Erythroblast (primary cell): ENCODE results near the gene KLK8.

Experiments used
- DNase-seq, 2 experiments: peaks; one replicate each; lab custom pipeline; 2025; lab: John Stamatoyannopoulos, UW
- GATA1 ChIP-seq: IDR thresholded peaks from 2 replicates; pipeline ENCODE4 v1.6.1; 2011; ENCODE audit warnings: low read depth, mild to moderate bottlenecking, control low read depth, low read length, moderate library complexity
- POLR2A ChIP-seq: IDR thresholded peaks from 2 replicates; pipeline ENCODE4 v1.6.1; 2011; ENCODE audit warnings: mild to moderate bottlenecking, low read length

Gene KLK8

GRCh38 chr19:50968716-50969412, 32.5 kb downstream of the KLK8 start:
- TF ChIP-seq POLR2A: no peak
- no peak for TF ChIP-seq GATA1
- DNase-seq: no peak

- TF ChIP-seq GATA1: no peak
- no peak for TF ChIP-seq POLR2A
- no peak for DNase-seq
Observed at GRCh38 chr19:50967929-50968715, 33.3 kb downstream of the KLK8 start.

- TF ChIP-seq GATA1 (no peak), POLR2A (no peak)
Observed at GRCh38 chr19:50964266-50964665, 37.1 kb downstream of the KLK8 start.

GRCh38 chr19:50963381-50963780, 38.0 kb downstream of the KLK8 start:
- no peak for DNase-seq
- TF ChIP-seq POLR2A (no peak), GATA1 (no peak)

More at GRCh38 chr19:50964266-50964665, 37.1 kb downstream of the KLK8 start:
- DNase-seq: no peak

GRCh38 chr19:50962245-50962644, 39.2 kb downstream of the KLK8 start:
- DNase-seq: no peak
- TF ChIP-seq GATA1 (no peak), POLR2A (no peak)

GRCh38 chr19:50959731-50960500, 41.5 kb downstream of the KLK8 start:
- TF ChIP-seq POLR2A (no peak), GATA1 (no peak)
- no peak for DNase-seq

GRCh38 chr19:50957587-50957986, 43.8 kb downstream of the KLK8 start:
- no peak for TF ChIP-seq GATA1
- no peak for TF ChIP-seq POLR2A
- no peak for DNase-seq

- no peak for TF ChIP-seq GATA1
- no peak for TF ChIP-seq POLR2A
- no peak for DNase-seq
Observed at GRCh38 chr19:50952910-50953309, 48.5 kb downstream of the KLK8 start, which contains the start of gene KLK5. Gene KLK5, minus strand, starts transcription at chr19:50953038. Its CDS starts 381 bp downstream, at chr19:50952657.

GRCh38 chr19:50949861-50950260, 51.5 kb downstream of the KLK8 start:
- DNase-seq: no peak
- TF ChIP-seq GATA1 (no peak), POLR2A (no peak)

GRCh38 chr19:50947123-50947522, 54.3 kb downstream of the KLK8 start:
- TF ChIP-seq POLR2A: no peak
- no peak for TF ChIP-seq GATA1
- DNase-seq: no peak
